ENCODE measurements around the gene EIF3F.

The EIF3F gene

GRCh38 chr11:8034604-8035190, 47.6 kb downstream of the EIF3F start:
- Mint-ChIP-seq H3K4me3 (no peak overlapping the region), H3K27me3 (peaks cover 44 to 70% of the 10 kb centered on the region in 2 donors), H3K27ac (no peak overlapping the region), H3K4me1 (peaks cover 6 to 8% of the 10 kb centered on the region in 2 donors), H3K9me3 (no peaks in the 10 kb centered on the region), H3K36me3 (no peaks in the 10 kb centered on the region)
- ATAC-seq (replicated peaks) (no peak), DNase-seq (no peak)

GRCh38 chr11:8035200-8035855, 48.2 kb downstream of the EIF3F start:
- ATAC-seq (replicated peaks) (no peak), DNase-seq (no peak)
- Mint-ChIP-seq H3K36me3 (no peaks in the 10 kb centered on the region), H3K27ac (no peak overlapping the region), H3K4me1 (peaks cover 6 to 8% of the 10 kb centered on the region in 2 donors), H3K27me3 (peaks cover 41 to 65% of the 10 kb centered on the region in 2 donors), H3K9me3 (no peaks in the 10 kb centered on the region), H3K4me3 (no peak overlapping the region)

GRCh38 chr11:8036002-8036802, 49.1 kb downstream of the EIF3F start:
- H3K4me1 Mint-ChIP-seq = peaks cover 6 to 8% of the 10 kb centered on the region in 2 donors
- no peak overlapping the region for H3K4me3 Mint-ChIP-seq
- peaks cover 32 to 56% of the 10 kb centered on the region in 2 donors for H3K27me3 Mint-ChIP-seq
- DNase-seq (no peak), ATAC-seq (replicated peaks) (peak in 1 of 2 donors; percentile 8)
- no peak overlapping the region for H3K27ac Mint-ChIP-seq
- H3K36me3 Mint-ChIP-seq = no peaks in the 10 kb centered on the region
- H3K9me3 Mint-ChIP-seq = no peaks in the 10 kb centered on the region

- Mint-ChIP-seq H3K4me3 (no peak overlapping the region), H3K4me1 (peaks cover 6 to 8% of the 10 kb centered on the region in 2 donors), H3K27me3 (peaks cover 34 to 58% of the 10 kb centered on the region in 2 donors), H3K36me3 (no peaks in the 10 kb centered on the region), H3K9me3 (no peaks in the 10 kb centered on the region), H3K27ac (no peak overlapping the region)
- DNase-seq = no peak
- ATAC-seq (replicated peaks) = no peak
Observed at GRCh38 chr11:8036986-8037385, 49.8 kb downstream of the EIF3F start.

GRCh38 chr11:8038393-8038792, 51.3 kb downstream of the EIF3F start:
- Mint-ChIP-seq H3K9me3 (no peaks in the 10 kb centered on the region), H3K4me3 (no peak overlapping the region), H3K4me1 (peaks cover 2% of the 10 kb centered on the region in 2 donors), H3K27me3 (peaks cover 23 to 47% of the 10 kb centered on the region in 2 donors), H3K27ac (no peak overlapping the region), H3K36me3 (no peaks in the 10 kb centered on the region)
- ATAC-seq (replicated peaks) (no peak), DNase-seq (no peak)

- ATAC-seq (replicated peaks) = no peak
- Mint-ChIP-seq H3K27me3 (peaks cover 21 to 41% of the 10 kb centered on the region in 2 donors), H3K9me3 (no peaks in the 10 kb centered on the region), H3K36me3 (no peaks in the 10 kb centered on the region), H3K4me1 (no peaks in the 10 kb centered on the region), H3K4me3 (no peak overlapping the region), H3K27ac (no peak overlapping the region)
- DNase-seq = no peak
Observed at GRCh38 chr11:8038811-8039529, 51.8 kb downstream of the EIF3F start.

GRCh38 chr11:8039530-8040260, 52.6 kb downstream of the EIF3F start:
- Mint-ChIP-seq H3K4me3 (no peak overlapping the region), H3K9me3 (no peaks in the 10 kb centered on the region), H3K4me1 (no peaks in the 10 kb centered on the region), H3K36me3 (no peaks in the 10 kb centered on the region), H3K27ac (no peak overlapping the region), H3K27me3 (peaks cover 21 to 38% of the 10 kb centered on the region in 2 donors)
- ATAC-seq (replicated peaks) (no peak), DNase-seq (no peak)

GRCh38 chr11:8040261-8040920, 53.3 kb downstream of the EIF3F start:
- Mint-ChIP-seq H3K4me1 (no peaks in the 10 kb centered on the region), H3K27ac (no peak overlapping the region), H3K4me3 (no peak overlapping the region), H3K36me3 (no peaks in the 10 kb centered on the region), H3K9me3 (no peaks in the 10 kb centered on the region), H3K27me3 (peaks cover 26 to 42% of the 10 kb centered on the region in 2 donors)
- DNase-seq (no peak), ATAC-seq (replicated peaks) (no peak)

- H3K27me3 Mint-ChIP-seq = peaks cover 28 to 40% of the 10 kb centered on the region in 2 donors
- H3K4me3 Mint-ChIP-seq = no peak overlapping the region
- H3K9me3 Mint-ChIP-seq = no peaks in the 10 kb centered on the region
Observed at GRCh38 chr11:8040921-8041285, 53.8 kb downstream of the EIF3F start.

GRCh38 chr11:8041576-8041975, 54.4 kb downstream of the EIF3F start:
- DNase-seq = no peak
- H3K9me3 Mint-ChIP-seq = no peaks in the 10 kb centered on the region
- H3K27ac Mint-ChIP-seq = no peak overlapping the region
- no peak for ATAC-seq (replicated peaks)
- no peak overlapping the region for H3K4me3 Mint-ChIP-seq
- no peaks in the 10 kb centered on the region for H3K4me1 Mint-ChIP-seq
- H3K36me3 Mint-ChIP-seq = no peaks in the 10 kb centered on the region
- peaks cover 32 to 47% of the 10 kb centered on the region in 2 donors for H3K27me3 Mint-ChIP-seq

More at GRCh38 chr11:8040921-8041285, 53.8 kb downstream of the EIF3F start:
- ATAC-seq (replicated peaks) (no peak), DNase-seq (no peak)
- H3K4me1 Mint-ChIP-seq = no peaks in the 10 kb centered on the region
- H3K27ac Mint-ChIP-seq = no peak overlapping the region
- no peaks in the 10 kb centered on the region for H3K36me3 Mint-ChIP-seq

- ATAC-seq (replicated peaks) (no peak), DNase-seq (no peak)
- no peak overlapping the region for H3K27ac Mint-ChIP-seq
- no peaks in the 10 kb centered on the region for H3K36me3 Mint-ChIP-seq
- H3K4me3 Mint-ChIP-seq = no peak overlapping the region
- H3K4me1 Mint-ChIP-seq = no peaks in the 10 kb centered on the region
- peaks cover 33 to 38% of the 10 kb centered on the region in 2 donors for H3K27me3 Mint-ChIP-seq
- H3K9me3 Mint-ChIP-seq = no peaks in the 10 kb centered on the region
Observed at GRCh38 chr11:8043756-8044155, 56.6 kb downstream of the EIF3F start.

GRCh38 chr11:8045839-8046238, 58.7 kb downstream of the EIF3F start:
- no peak overlapping the region for H3K27ac Mint-ChIP-seq
- H3K4me3 Mint-ChIP-seq = no peak overlapping the region
- no peak for ATAC-seq (replicated peaks)
- peaks cover 22 to 39% of the 10 kb centered on the region in 2 donors for H3K27me3 Mint-ChIP-seq
- H3K4me1 Mint-ChIP-seq = no peaks in the 10 kb centered on the region
- DNase-seq = no peak
- H3K36me3 Mint-ChIP-seq = no peaks in the 10 kb centered on the region
- H3K9me3 Mint-ChIP-seq = no peaks in the 10 kb centered on the region

GRCh38 chr11:8047382-8047781, 60.2 kb downstream of the EIF3F start:
- Mint-ChIP-seq H3K27me3 (peaks cover 18 to 40% of the 10 kb centered on the region in 2 donors), H3K4me1 (no peaks in the 10 kb centered on the region)

More at GRCh38 chr11:8047382-8047781, 60.2 kb downstream of the EIF3F start:
- ATAC-seq (replicated peaks) (no peak), DNase-seq (no peak)
- no peaks in the 10 kb centered on the region for H3K36me3 Mint-ChIP-seq
- H3K27ac Mint-ChIP-seq = no peak overlapping the region
- no peak overlapping the region for H3K4me3 Mint-ChIP-seq
- H3K9me3 Mint-ChIP-seq = no peaks in the 10 kb centered on the region

Data from stimulated activated naive B cell treated with anti-CD40 and anti-IgM and Interleukin-4, amounts not matched to agents 10 μg/mL and 1 μg/mL and 100 μg/mL, for 72 hours (primary cell).